K562 (cell line): ENCODE results near the gene UTP11. TPM values are rescaled to one million over a fixed set of nuclear protein-coding genes. Genes with fewer than 3 reads are reported as not detected.

Source experiments
- ATF4 ChIP-seq: fragments of 450-650 bp; formaldehyde crosslinking; IDR thresholded peaks from 2 replicates; pipeline ENCODE4 v1.4.0; 2022; ENCODE audit warnings: mild to moderate bottlenecking, moderate library complexity
- DPF2 ChIP-seq: fragments of 450-650 bp; IDR thresholded peaks from 2 replicates; pipeline ENCODE4 v1.6.1; 2016
- GABPB2 ChIP-seq: fragments of 250-450 bp; sonication (Bioruptor Pico); conservative IDR thresholded peaks from 2 replicates; pipeline ENCODE4 v1.5.1; 2021; ENCODE audit warnings: mild to moderate bottlenecking
- HCFC1 ChIP-seq: IDR thresholded peaks from 2 replicates; pipeline ENCODE4 v1.6.1; 2012; ENCODE audit warnings: low read depth, low read length, improper control_type of control experiment
- IRF1 ChIP-seq: sonication (generic); formaldehyde crosslinking; IDR thresholded peaks from 2 replicates; pipeline ENCODE4 v1.8.0; 2022; ENCODE audit warnings: missing genetic modification reagents, mild to moderate bottlenecking, borderline replicate concordance
- KDM4B ChIP-seq, 2 experiments: fragments of 450-650 bp in 1 of 2; sonication (generic) in 1 of 2; IDR thresholded peaks; 2 replicates each; pipeline ENCODE4 v1.6.1; 2016 to 2017; ENCODE audit warnings: borderline replicate concordance in 2 of 2, antibody characterized with exemption in 1 of 2, low read depth in 1 of 2, mild to moderate bottlenecking in 1 of 2
- KLF6 ChIP-seq: fragments of 250-450 bp; sonication (Bioruptor Pico); IDR thresholded peaks from 2 replicates; pipeline ENCODE4 v1.4.0; 2020; ENCODE audit warnings: mild to moderate bottlenecking, moderate library complexity, borderline replicate concordance
- NBN ChIP-seq: fragments of 450-650 bp; IDR thresholded peaks from 2 replicates; pipeline ENCODE4 v1.6.1; 2016; ENCODE audit warnings: low read depth, mild to moderate bottlenecking
- NFRKB ChIP-seq: fragments of 450-650 bp; IDR thresholded peaks from 2 replicates; pipeline ENCODE4 v1.6.1; 2016; ENCODE audit warnings: low read depth
- NR3C1 ChIP-seq: sonication (generic); formaldehyde crosslinking; IDR thresholded peaks from 2 replicates; pipeline ENCODE4 v1.8.1; 2022; ENCODE audit warnings: missing genetic modification reagents
- PCBP1 ChIP-seq: fragments of 200-400 bp; formaldehyde crosslinking; IDR thresholded peaks from 2 replicates; pipeline ENCODE4 v1.6.1; 2018; ENCODE audit warnings: mild to moderate bottlenecking, low read depth, low read length; ENCODE audit not compliant: poor library complexity, severe bottlenecking
- RAD51 ChIP-seq: fragments of 450-650 bp; IDR thresholded peaks from 2 replicates; pipeline ENCODE4 v1.7.1; 2016; ENCODE audit warnings: low read depth, mild to moderate bottlenecking, borderline replicate concordance
- RB1 ChIP-seq: fragments of 450-650 bp; IDR thresholded peaks from 2 replicates; pipeline ENCODE4 v1.6.1; 2017; ENCODE audit warnings: low read depth, mild to moderate bottlenecking
- RBM17 ChIP-seq: fragments of 200-400 bp; formaldehyde crosslinking; IDR thresholded peaks from 2 replicates; pipeline ENCODE4 v1.6.1; 2017; ENCODE audit warnings: low read depth, mild to moderate bottlenecking, low read length, borderline replicate concordance
- RNF2 ChIP-seq: sonication (generic); IDR thresholded peaks from 2 replicates; pipeline ENCODE4 v1.6.1; 2016
- RUNX1 ChIP-seq: sonication (generic); IDR thresholded peaks from 2 replicates; pipeline ENCODE4 v1.6.1; 2016; ENCODE audit warnings: antibody characterized with exemption, low read depth
- SUPT5H ChIP-seq: fragments of 450-650 bp; IDR thresholded peaks from 2 replicates; pipeline ENCODE4 v1.6.1; 2016
- ZC3H8 ChIP-seq: fragments of 450-650 bp; IDR thresholded peaks from 2 replicates; pipeline ENCODE4 v1.6.1; 2017
- ZNF184 ChIP-seq: sonication (generic); formaldehyde crosslinking; IDR thresholded peaks from 2 replicates; pipeline ENCODE4 v1.5.0; 2020; ENCODE audit warnings: missing genetic modification reagents
- ZNF224 ChIP-seq: sonication (generic); formaldehyde crosslinking; IDR thresholded peaks from 2 replicates; pipeline ENCODE4 v1.8.0; 2022; ENCODE audit warnings: mild to moderate bottlenecking, missing genetic modification reagents
- ZNF263 ChIP-seq: sonication (generic); formaldehyde crosslinking; IDR thresholded peaks from 2 replicates; pipeline ENCODE4 v1.8.0; 2022; ENCODE audit warnings: mild to moderate bottlenecking, missing genetic modification reagents, borderline replicate concordance
- polyA plus RNA-seq, 8 experiments: library from polyadenylated mRNA; depleted of rRNA in 4 of 8; stranded (reverse) in 5 of 8; unstranded in 3 of 8; fragments of >200 nt; fragmentation: Nextera tagmentation in 2 of 8; fragmentation: Illumina TruSeq in 1 of 8; extraction: Ambion mirVana in 2 of 8; extraction: Trizol in 1 of 8; gene quantifications; 2 replicates each; pipeline versions ENCODE4 v1.2.1 to v1.2.3, GENCODE V29; 2011 to 2014; ENCODE audit warnings: inconsistent platforms in 1 of 8, missing spikeins in 1 of 8
- total RNA-seq, 7 experiments: library from RNA; depleted of rRNA in 6 of 7; stranded (reverse); fragments of >200 nt in 6 of 7; fragmentation: Illumina TruSeq in 2 of 7; extraction: Trizol in 2 of 7; gene quantifications; 2 replicates each; pipeline versions ENCODE4 v1.2.1 to v1.2.3, GENCODE V29; 2011 to 2021; ENCODE audit warnings: low replicate concordance in 1 of 7
- TF ChIP-seq, protein P1 (sequence below): sonication (generic); formaldehyde crosslinking; IDR thresholded peaks from 2 replicates; pipeline ENCODE4 v1.8.1; 2023; ENCODE audit warnings: missing genetic modification reagents, mild to moderate bottlenecking, borderline replicate concordance

UTP11 gene
- total and polyA plus RNA-seq, 9 of the 15 experiments (the other 6 are each of a cell fraction or from before 2014, with no cell fraction given) = 91.1 to 378 (median 221) TPM

GRCh38 chr1:38012363-38013226, at the start of gene UTP11 (continued):
- TF ChIP-seq, protein P1, sequence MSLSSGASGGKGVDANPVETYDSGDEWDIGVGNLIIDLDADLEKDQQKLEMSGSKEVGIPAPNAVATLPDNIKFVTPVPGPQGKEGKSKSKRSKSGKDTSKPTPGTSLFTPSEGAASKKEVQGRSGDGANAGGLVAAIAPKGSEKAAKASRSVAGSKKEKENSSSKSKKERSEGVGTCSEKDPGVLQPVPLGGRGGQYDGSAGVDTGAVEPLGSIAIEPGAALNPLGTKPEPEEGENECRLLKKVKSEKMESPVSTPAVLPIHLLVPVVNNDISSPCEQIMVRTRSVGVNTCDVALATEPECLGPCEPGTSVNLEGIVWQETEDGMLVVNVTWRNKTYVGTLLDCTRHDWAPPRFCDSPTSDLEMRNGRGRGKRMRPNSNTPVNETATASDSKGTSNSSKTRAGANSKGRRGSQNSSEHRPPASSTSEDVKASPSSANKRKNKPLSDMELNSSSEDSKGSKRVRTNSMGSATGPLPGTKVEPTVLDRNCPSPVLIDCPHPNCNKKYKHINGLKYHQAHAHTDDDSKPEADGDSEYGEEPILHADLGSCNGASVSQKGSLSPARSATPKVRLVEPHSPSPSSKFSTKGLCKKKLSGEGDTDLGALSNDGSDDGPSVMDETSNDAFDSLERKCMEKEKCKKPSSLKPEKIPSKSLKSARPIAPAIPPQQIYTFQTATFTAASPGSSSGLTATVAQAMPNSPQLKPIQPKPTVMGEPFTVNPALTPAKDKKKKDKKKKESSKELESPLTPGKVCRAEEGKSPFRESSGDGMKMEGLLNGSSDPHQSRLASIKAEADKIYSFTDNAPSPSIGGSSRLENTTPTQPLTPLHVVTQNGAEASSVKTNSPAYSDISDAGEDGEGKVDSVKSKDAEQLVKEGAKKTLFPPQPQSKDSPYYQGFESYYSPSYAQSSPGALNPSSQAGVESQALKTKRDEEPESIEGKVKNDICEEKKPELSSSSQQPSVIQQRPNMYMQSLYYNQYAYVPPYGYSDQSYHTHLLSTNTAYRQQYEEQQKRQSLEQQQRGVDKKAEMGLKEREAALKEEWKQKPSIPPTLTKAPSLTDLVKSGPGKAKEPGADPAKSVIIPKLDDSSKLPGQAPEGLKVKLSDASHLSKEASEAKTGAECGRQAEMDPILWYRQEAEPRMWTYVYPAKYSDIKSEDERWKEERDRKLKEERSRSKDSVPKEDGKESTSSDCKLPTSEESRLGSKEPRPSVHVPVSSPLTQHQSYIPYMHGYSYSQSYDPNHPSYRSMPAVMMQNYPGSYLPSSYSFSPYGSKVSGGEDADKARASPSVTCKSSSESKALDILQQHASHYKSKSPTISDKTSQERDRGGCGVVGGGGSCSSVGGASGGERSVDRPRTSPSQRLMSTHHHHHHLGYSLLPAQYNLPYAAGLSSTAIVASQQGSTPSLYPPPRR (CRISPR knock-in tag) = 0 out of 2 replicates have a peak, but pooled peaks have one; percentile 67
- peak; percentile 98 for TF ChIP-seq HCFC1
- TF ChIP-seq RB1 = no peak; the same call in 1 of the 2 replicates
- TF ChIP-seq NFRKB = peak; percentile 92
- TF ChIP-seq KLF6 (CRISPR knock-in tag) = peak; percentile 95
- peak; percentile 86; the same call in 1 of the 2 replicates for TF ChIP-seq GABPB2
- TF ChIP-seq NR3C1 (CRISPR knock-in tag) = peak; percentile 97
- peak; percentile 95 for TF ChIP-seq SUPT5H
- TF ChIP-seq RBM17 = no peak
- no peak for TF ChIP-seq ZNF224 (CRISPR knock-in tag)
- peak; percentile 84 for TF ChIP-seq ZNF263 (CRISPR knock-in tag)
- peak; percentile 93 for TF ChIP-seq RAD51
- peak in 1 of 2 experiments; percentile 82; a peak in 2 of 4 replicates for TF ChIP-seq KDM4B (IDR thresholded peaks at IDR 0.05; ENCODE audit: borderline replicate concordance in 2 of 2, low read depth in 1 of 2)
- no peak for TF ChIP-seq PCBP1
- TF ChIP-seq RNF2 = peak; percentile 100
- TF ChIP-seq NBN = peak; percentile 87
- TF ChIP-seq ZC3H8 = no peak
- TF ChIP-seq RUNX1 = no peak; the same call in 1 of the 2 replicates
- no peak for TF ChIP-seq ZNF184 (CRISPR knock-in tag)
- TF ChIP-seq ATF4 (CRISPR knock-in tag) = peak; percentile 87
- TF ChIP-seq DPF2 = no peak; the same call in 1 of the 2 replicates
- peak; percentile 99; the same call in 1 of the 2 replicates for TF ChIP-seq IRF1 (CRISPR knock-in tag)
